Measurements from ENCODE around the gene PSMD1.

PSMD1 gene

GRCh38 chr2:231219289-231219688, 162.6 kb downstream of the PSMD1 start:
- Histone ChIP-seq H3K36me3 (peaks cover 20% of the 10 kb centered on the region), H3K4me3 (ENCODE audit: low read depth, low read length) (no peak overlapping the region)
- no peak for DNase-seq

GRCh38 chr2:231221761-231222160, 165.1 kb downstream of the PSMD1 start:
- no peak for DNase-seq
- Histone ChIP-seq H3K36me3 (peaks cover 17% of the 10 kb centered on the region), H3K9me3 (no peaks in the 10 kb centered on the region), H3K4me3 (ENCODE audit: low read depth, low read length) (no peak overlapping the region), H3K27me3 (no peaks in the 10 kb centered on the region), H3K4me1 (no peaks in the 10 kb centered on the region)
- TF ChIP-seq CTCF (IDR thresholded peaks at IDR 0.05; ENCODE audit: low read depth, low read length), result no peak

More at GRCh38 chr2:231219289-231219688, 162.6 kb downstream of the PSMD1 start:
- H3K27me3 ChIP-seq, result no peaks in the 10 kb centered on the region
- TF ChIP-seq CTCF (IDR thresholded peaks at IDR 0.05; ENCODE audit: low read depth, low read length), result no peak
- H3K9me3 ChIP-seq, result no peaks in the 10 kb centered on the region
- no peaks in the 10 kb centered on the region for H3K4me1 ChIP-seq
